GM23248 (cell line): Measurements from ENCODE around the gene WBP1L.

Source experiments
- EZH2 ChIP-seq: fragments of 200-600 bp; sonication (generic); IDR thresholded peaks from 2 replicates; pipeline ENCODE4 v1.6.1; 2018; ENCODE audit warnings: antibody characterized with exemption, mild to moderate bottlenecking; ENCODE audit not compliant: insufficient read depth, poor library complexity, severe bottlenecking
- EZH2phosphoT487 ChIP-seq: fragments of 200-600 bp; sonication (generic); IDR thresholded peaks from 2 replicates; pipeline ENCODE4 v1.6.1; 2018; ENCODE audit warnings: antibody characterized with exemption, moderate library complexity, mild to moderate bottlenecking, low read depth; ENCODE audit not compliant: insufficient read depth

DNA sequence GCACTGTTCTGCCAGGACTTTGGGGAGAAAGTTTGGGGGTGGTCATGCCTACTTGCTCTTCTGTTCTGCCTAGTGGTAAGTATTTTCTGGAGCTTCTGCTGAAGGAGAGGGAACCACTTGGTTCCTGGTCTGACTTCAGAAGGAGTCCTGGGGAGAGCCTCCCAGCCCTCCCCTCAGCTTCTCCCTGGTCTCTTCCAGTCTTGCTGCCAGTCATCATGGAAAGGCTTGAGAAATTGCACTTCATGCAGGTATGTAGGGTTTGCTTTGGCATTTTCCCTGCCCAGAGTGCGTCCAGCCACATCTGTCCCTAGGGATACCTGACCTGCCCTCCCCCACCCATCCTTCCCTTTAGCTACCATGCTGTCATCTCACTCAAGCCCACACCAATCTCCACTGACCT, 11.1 kb upstream of the WBP1L start:
- TF ChIP-seq EZH2 (no peak), EZH2phosphoT487 (no peak)
